HG03025 (cell line): Measurements from ENCODE around the gene ADRA2B.
"Not testable (repeated sequence)": the region's sequence is repeated elsewhere in the genome, so short reads cannot be mapped to it uniquely, and the experiment has no call there.

ENCODE experiments used
- ATAC-seq: cut with Tn5 transposase; IDR thresholded peaks from one replicate; pipeline ENCODE4 v1.9.1; 2021; ENCODE audit warnings: mild to moderate bottlenecking, moderate library complexity; ENCODE audit not compliant: unreplicated experiment, low FRiP score

The ADRA2B gene

GRCh38 chr2:96072746-96073145 is 43.6 kb downstream of the ADRA2B start:
- no peak for ATAC-seq

DNA sequence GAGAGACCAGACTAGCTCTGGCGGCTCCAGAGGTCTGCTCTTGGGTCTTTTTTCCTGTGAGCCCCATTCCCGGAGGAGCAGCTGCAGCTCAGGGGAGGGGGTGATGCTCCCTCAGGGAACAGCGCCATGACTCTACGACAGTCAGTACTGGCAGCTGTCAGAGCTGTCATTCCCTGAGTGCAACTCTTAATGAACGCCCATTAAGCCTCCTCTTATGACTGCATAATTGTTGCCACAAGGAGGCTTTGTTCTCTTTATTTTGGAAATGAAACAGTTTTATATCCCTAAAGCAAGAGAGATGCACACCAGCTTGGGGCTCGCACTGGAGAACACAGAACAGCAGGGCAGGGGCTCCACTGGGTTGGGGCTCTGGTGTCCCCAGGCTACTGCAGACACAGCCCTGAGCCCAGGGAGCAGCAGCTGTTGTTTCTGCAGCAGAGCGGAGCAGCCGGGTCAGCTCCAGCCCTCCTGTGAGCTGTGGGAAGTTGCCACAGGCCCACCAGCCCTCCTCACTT is 44.3 kb downstream of the ADRA2B start:
- not testable (repeated sequence) for ATAC-seq

DNA sequence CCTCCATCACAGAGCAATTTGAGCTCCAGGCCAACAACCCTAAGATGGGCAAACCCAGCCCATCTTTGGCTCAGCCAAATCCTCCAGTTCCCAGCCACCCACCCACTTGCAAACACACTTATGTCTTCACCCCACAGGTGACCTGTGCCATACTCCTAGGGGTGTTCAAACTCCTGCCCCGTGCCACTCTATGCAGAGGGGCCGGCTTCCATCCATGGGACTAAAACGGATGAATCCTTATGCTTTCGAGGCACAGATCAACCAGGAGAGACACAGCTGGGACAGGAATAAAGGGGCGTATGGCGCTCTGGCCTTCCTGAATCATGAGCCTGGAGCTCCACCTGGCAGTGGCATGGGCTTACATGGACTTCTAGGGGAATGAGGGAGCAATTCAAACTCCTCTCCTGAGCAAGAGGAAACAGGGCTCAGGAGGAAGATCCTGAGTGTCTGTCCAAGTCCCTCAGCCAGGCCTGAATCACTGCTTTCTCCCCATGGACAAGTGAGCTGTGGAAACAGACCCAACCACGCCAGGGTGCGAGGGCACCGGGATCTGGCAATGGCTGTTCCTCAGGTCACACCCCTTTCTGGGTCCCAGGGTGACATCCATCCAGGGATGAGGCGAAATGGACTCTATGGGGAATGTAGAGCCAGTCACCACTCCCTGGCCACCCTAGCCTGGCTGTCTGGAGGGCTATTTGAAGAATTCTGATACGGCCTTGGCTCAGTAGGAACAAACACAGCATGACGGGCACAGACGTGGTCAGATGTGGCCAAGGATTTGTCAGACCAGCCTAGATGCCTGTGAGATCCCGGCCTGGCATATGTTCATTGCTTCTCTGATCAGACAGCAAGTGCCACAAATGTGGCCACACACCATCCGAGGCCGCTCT is 45.0 kb downstream of the ADRA2B start:
- not testable (repeated sequence) for ATAC-seq

GRCh38 chr2:96070351-96070750 is 46.0 kb downstream of the ADRA2B start:
- ATAC-seq = not testable (repeated sequence)

DNA sequence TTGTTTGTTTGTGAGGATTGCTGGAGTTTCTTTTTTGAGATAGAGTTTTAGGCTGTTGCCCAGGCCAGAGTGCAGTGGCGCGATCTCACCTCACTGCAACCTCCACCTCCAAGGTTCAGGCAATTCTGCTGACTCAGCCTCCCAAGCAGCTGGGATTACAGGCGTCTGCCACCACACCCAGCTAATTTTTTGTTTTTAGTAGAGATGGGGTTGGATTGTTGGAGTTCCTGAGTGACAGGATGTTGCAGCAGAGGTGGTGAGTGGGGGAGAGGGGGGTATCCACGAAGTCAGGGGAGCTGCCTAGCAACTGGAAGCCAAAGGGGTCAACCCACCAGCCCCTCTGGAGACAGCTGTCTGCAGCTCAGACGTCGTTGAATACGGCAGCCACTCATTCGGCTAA is 46.5 kb downstream of the ADRA2B start:
- ATAC-seq = not testable (repeated sequence)

GRCh38 chr2:96067902-96068581 is 48.3 kb downstream of the ADRA2B start:
- not testable (repeated sequence) for ATAC-seq

GRCh38 chr2:96067098-96067660 is 49.2 kb downstream of the ADRA2B start:
- not testable (repeated sequence) for ATAC-seq

- not testable (repeated sequence) for ATAC-seq
Observed at GRCh38 chr2:96066511-96066910, 49.9 kb downstream of the ADRA2B start.

GRCh38 chr2:96065954-96066353 is 50.4 kb downstream of the ADRA2B start:
- not testable (repeated sequence) for ATAC-seq

DNA sequence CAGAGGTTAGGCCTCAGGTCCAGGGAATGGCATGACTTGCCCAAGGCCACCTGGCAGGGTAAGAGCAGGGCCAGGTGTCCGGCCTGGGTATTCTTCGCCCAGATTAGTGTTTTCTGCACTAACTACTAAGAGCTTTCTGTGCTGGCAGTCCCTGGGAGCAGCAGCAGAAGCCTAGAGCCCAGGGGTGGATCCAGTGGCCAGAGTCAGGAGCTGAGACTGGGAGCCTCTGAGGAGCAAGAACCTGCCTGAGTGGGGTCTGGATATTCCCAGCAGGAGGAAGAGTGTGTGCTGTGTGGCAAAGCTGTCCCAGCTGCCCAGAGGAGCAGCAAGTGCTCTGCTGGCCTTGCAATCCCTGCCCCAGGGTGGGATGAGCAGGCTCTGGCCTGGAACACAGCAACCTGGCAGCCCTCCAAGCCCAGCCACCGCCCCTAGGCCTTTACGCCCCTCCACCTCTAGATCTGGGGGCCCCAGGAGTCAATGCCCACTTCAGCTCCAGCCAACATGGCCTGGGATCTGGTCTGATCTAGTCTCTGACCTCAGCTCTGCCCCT is 50.9 kb downstream of the ADRA2B start:
- ATAC-seq = no peak

DNA sequence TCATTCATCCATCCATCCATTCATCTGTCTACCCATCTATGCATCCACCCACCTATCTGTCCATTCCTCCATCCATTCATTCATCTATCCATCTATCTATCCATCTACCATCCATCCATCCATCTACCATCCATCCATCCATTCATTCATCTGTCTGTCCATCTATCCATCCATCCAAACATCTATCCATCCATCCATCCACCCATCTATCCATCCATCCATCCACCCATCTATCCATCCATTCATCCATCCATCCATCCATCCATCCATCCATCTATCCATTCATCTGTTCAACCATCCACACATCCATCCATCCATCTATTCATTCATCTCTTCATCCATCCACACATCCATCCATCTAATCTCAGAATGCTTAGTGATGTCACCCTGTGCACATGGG is 51.6 kb downstream of the ADRA2B start:
- ATAC-seq = not testable (repeated sequence)

DNA sequence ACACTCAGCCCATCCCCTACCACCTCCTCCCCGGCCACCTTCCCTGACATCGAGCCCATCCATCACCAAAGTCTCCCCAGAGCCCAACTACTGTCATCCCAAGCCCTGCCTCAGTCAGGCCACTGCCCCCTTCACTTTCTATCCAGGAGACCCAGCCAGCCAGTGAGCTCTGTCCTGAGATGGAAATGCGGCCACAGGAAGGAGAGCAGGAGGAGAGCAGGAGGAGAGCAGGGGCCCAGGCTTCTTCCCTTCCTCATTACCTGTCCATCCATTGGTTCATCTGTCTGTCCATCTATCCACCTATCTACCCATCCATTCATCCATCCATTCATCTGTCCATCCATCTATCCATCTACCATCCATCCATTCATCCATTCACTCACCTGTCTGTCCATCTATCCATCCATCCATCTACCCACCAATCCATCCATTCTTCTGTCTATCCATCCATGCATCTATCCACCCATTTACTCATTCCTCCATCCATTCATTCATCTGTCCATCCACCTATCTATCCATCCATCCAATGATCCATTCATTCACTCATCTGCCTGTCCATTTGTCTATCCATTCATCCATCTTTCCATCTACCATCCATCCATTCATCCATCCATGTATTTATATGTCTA is 52.2 kb downstream of the ADRA2B start:
- ATAC-seq = not testable (repeated sequence)

- not testable (repeated sequence) for ATAC-seq
Observed at GRCh38 chr2:96063116-96063899, 53.1 kb downstream of the ADRA2B start.
